ENCODE results near the gene ELF4. TPM values are rescaled to one million over a fixed set of nuclear protein-coding genes. Genes with fewer than 3 reads are reported as not detected.

Gene ELF4
- total RNA-seq, 2 donors from 2014 or later, result 6.5 to 6.9 TPM

DNA sequence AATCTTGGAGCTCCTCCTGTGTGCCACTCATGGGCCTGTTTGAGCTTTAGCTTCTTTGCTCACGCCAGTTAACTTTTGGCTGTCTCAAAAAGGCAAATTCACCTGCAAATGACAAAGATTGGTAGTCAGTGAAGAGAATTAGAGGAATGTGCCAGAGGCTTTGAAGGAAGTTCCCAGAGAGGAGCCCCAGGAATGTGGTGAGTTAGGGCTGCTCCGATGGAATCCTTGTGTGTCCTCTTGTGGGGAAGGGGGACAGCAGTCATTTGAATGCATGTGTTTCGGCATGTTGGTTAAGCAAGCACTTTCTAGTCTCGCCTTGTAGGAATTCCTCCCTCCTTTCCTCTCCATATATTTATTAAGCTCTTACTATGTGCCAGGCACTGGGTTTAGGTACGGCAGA is 62.9 kb downstream of the ELF4 start:
- WGBS, result 98% methylated on average over 5 of the region's 5 CpGs
- TF ChIP-seq POLR2A (IDR thresholded peaks at IDR 0.05), result no peak
- no peak for TF ChIP-seq POLR2AphosphoS5 (IDR thresholded peaks at IDR 0.05)
- TF ChIP-seq, protein P1, sequence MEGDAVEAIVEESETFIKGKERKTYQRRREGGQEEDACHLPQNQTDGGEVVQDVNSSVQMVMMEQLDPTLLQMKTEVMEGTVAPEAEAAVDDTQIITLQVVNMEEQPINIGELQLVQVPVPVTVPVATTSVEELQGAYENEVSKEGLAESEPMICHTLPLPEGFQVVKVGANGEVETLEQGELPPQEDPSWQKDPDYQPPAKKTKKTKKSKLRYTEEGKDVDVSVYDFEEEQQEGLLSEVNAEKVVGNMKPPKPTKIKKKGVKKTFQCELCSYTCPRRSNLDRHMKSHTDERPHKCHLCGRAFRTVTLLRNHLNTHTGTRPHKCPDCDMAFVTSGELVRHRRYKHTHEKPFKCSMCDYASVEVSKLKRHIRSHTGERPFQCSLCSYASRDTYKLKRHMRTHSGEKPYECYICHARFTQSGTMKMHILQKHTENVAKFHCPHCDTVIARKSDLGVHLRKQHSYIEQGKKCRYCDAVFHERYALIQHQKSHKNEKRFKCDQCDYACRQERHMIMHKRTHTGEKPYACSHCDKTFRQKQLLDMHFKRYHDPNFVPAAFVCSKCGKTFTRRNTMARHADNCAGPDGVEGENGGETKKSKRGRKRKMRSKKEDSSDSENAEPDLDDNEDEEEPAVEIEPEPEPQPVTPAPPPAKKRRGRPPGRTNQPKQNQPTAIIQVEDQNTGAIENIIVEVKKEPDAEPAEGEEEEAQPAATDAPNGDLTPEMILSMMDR (IDR thresholded peaks at IDR 0.05), result no peak
- Histone ChIP-seq H3K36me3 (no peaks in the 10 kb centered on the region), H3K9me3 (no peaks in the 10 kb centered on the region), H3K27ac (no peak overlapping the region), H3K4me3 (no peak overlapping the region), H3K27me3 (replicated peaks; ENCODE audit: insufficient read depth) (no peaks in the 10 kb centered on the region), H3K4me1 (replicated peaks) (no peaks in the 10 kb centered on the region)
- DNase-seq (ENCODE audit: low spot score), result no peak
- intact Hi-C loops (cut with DNase I), result no loop called here

GRCh38 chrX:130039847-130040246 is 70.5 kb downstream of the ELF4 start:
- intact Hi-C loops (cut with DNase I), result no loop called here
- WGBS, result 80% methylated on average over 2 of the region's 2 CpGs

DNA sequence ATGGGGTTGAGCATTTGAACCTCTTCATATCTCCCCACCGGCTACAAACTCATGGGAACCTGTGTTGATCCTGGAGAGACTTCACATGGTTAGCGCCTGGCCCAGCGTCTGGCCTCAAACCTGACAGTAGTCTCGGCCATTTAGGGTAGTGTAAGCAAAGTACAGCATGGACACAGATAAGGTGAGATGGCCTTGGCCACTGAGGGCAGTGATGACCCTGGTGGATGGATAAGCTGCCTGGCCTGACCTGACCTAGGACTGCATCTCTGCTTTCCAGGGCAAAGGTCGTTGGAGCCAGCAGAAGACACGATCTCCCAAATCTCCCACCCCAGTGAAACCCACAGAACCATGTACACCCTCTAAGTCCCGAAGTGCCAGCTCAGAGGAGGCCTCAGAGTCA is 76.1 kb downstream of the ELF4 start:
- intact Hi-C loops (cut with DNase I), result no loop called here
- Histone ChIP-seq H3K27me3 (replicated peaks; ENCODE audit: insufficient read depth) (no peaks in the 10 kb centered on the region), H3K4me1 (replicated peaks) (no peaks in the 10 kb centered on the region), H3K4me3 (no peak overlapping the region), H3K27ac (no peak overlapping the region), H3K9me3 (no peaks in the 10 kb centered on the region), H3K36me3 (no peaks in the 10 kb centered on the region)
- DNase-seq (ENCODE audit: low spot score), result no peak
- TF ChIP-seq, protein P1 (IDR thresholded peaks at IDR 0.05), result no peak
- no peak for TF ChIP-seq POLR2A (IDR thresholded peaks at IDR 0.05)
- no peak for TF ChIP-seq POLR2AphosphoS5 (IDR thresholded peaks at IDR 0.05)
- WGBS, result 84% methylated on average over 6 of the region's 7 CpGs

More at GRCh38 chrX:130039847-130040246, 70.5 kb downstream of the ELF4 start:
- no peaks in the 10 kb centered on the region for H3K4me1 ChIP-seq (replicated peaks)
- no peak overlapping the region for H3K4me3 ChIP-seq
- no peak overlapping the region for H3K27ac ChIP-seq
- TF ChIP-seq POLR2A (IDR thresholded peaks at IDR 0.05) (no peak), POLR2AphosphoS5 (IDR thresholded peaks at IDR 0.05) (no peak)
- TF ChIP-seq, protein P1 (IDR thresholded peaks at IDR 0.05), result no peak
- H3K36me3 ChIP-seq, result no peaks in the 10 kb centered on the region
- DNase-seq (ENCODE audit: low spot score), result no peak
- no peaks in the 10 kb centered on the region for H3K27me3 ChIP-seq (replicated peaks; ENCODE audit: insufficient read depth)
- H3K9me3 ChIP-seq, result no peaks in the 10 kb centered on the region

- no peaks in the 10 kb centered on the region for H3K36me3 ChIP-seq
- no peaks in the 10 kb centered on the region for H3K27me3 ChIP-seq (replicated peaks; ENCODE audit: insufficient read depth)
- no peak overlapping the region for H3K4me3 ChIP-seq
- no peak for DNase-seq (ENCODE audit: low spot score)
- 92% methylated on average over 2 of the region's 3 CpGs for WGBS
- TF ChIP-seq POLR2A (IDR thresholded peaks at IDR 0.05), result no peak
- intact Hi-C loops (cut with DNase I), result no loop called here
- no peaks in the 10 kb centered on the region for H3K4me1 ChIP-seq (replicated peaks)
- H3K9me3 ChIP-seq, result no peaks in the 10 kb centered on the region
- H3K27ac ChIP-seq, result no peak overlapping the region
Measured at GRCh38 chrX:130032552-130032951, 77.7 kb downstream of the ELF4 start.

- Histone ChIP-seq H3K27ac (no peak overlapping the region), H3K9me3 (no peaks in the 10 kb centered on the region), H3K36me3 (no peaks in the 10 kb centered on the region), H3K27me3 (replicated peaks; ENCODE audit: insufficient read depth) (no peaks in the 10 kb centered on the region), H3K4me1 (replicated peaks) (no peaks in the 10 kb centered on the region), H3K4me3 (no peak overlapping the region)
- WGBS, result 91% methylated on average over 4 of the region's 4 CpGs
- TF ChIP-seq POLR2A (IDR thresholded peaks at IDR 0.05), result no peak
- TF ChIP-seq POLR2AphosphoS5 (IDR thresholded peaks at IDR 0.05), result no peak
- TF ChIP-seq, protein P1 (IDR thresholded peaks at IDR 0.05), result no peak
- DNase-seq (ENCODE audit: low spot score), result no peak
- intact Hi-C loops (cut with DNase I), result no loop called here
Measured at GRCh38 chrX:130030826-130031225, 79.5 kb downstream of the ELF4 start.

Data from prostate gland (tissue), 2 donors.